SU-DHL-6 (cell line): ENCODE data around the gene TMEM245.

Source experiments
- H2AFZ ChIP-seq: fragments of 200-600 bp; sonication (generic); 2 replicates; pipeline ENCODE4 v1.6.1; 2014; ENCODE audit warnings: low read depth, mild to moderate bottlenecking, moderate library complexity, mixed read lengths, antibody characterized with exemption, low read length; ENCODE audit not compliant: severe bottlenecking
- H3F3A ChIP-seq: fragments of 200-600 bp; shearing (Covaris generic); 2 replicates; pipeline ENCODE4 v1.6.0; 2016; ENCODE audit warnings: antibody characterized with exemption, mild to moderate bottlenecking; ENCODE audit not compliant: insufficient read depth
- H3K27ac ChIP-seq: fragments of 200-600 bp; sonication (generic); 2 replicates; pipeline ENCODE4 v1.5.1; 2016; ENCODE audit warnings: low read depth, mild to moderate bottlenecking, low read length, moderate library complexity, mixed read lengths
- H3K27me3 ChIP-seq: fragments of 200-600 bp; sonication (generic), shearing (Covaris generic); 2 replicates; pipeline ENCODE4 v1.6.0; 2014; ENCODE audit warnings: mild to moderate bottlenecking, low read length
- H3K36me3 ChIP-seq: fragments of 200-600 bp; sonication (generic); 2 replicates; pipeline ENCODE4 v1.6.1; 2014; ENCODE audit warnings: mild to moderate bottlenecking, low read length, mixed read lengths
- H3K4me2 ChIP-seq: fragments of 300-600, 200-600 bp; shearing (Covaris generic), sonication (generic); 2 replicates; pipeline ENCODE4 v1.6.0; 2014; ENCODE audit warnings: low read length, low read depth, mild to moderate bottlenecking; ENCODE audit not compliant: poor library complexity, severe bottlenecking
- H3K4me3 ChIP-seq: fragments of 200-600 bp; sonication (generic); 2 replicates; pipeline ENCODE4 v1.5.1; 2014; ENCODE audit warnings: antibody characterized with exemption, low read length, mild to moderate bottlenecking, mixed read lengths; ENCODE audit not compliant: insufficient read depth, poor library complexity, severe bottlenecking
- H3K79me2 ChIP-seq: fragments of 200-600 bp; sonication (generic); 2 replicates; pipeline ENCODE4 v1.6.1; 2014; ENCODE audit warnings: mild to moderate bottlenecking, low read length, moderate library complexity; ENCODE audit not compliant: insufficient read depth
- H3K9ac ChIP-seq: fragments of 200-600 bp; sonication (generic); 2 replicates; pipeline ENCODE4 v1.7.0; 2014; ENCODE audit warnings: mild to moderate bottlenecking, low read length
- H3K9me2 ChIP-seq: fragments of 200-600 bp; sonication (generic); replicated peaks from 2 replicates; pipeline ENCODE4 v1.6.1; 2014; ENCODE audit warnings: low read length; ENCODE audit not compliant: insufficient read depth
- H3K9me3 ChIP-seq: fragments of 200-600 bp; sonication (generic); 2 replicates; pipeline ENCODE4 v1.6.1; 2014; ENCODE audit warnings: low read length, mixed read lengths; ENCODE audit not compliant: insufficient read depth
- H4K20me1 ChIP-seq: fragments of 200-600 bp; sonication (generic); 2 replicates; pipeline ENCODE4 v1.6.1; 2014; ENCODE audit warnings: low read depth, mild to moderate bottlenecking, antibody characterized with exemption, low read length, moderate library complexity, mixed read lengths
- EZH2phosphoT487 ChIP-seq: fragments of 200-600 bp; sonication (generic), shearing (Covaris generic); conservative IDR thresholded peaks from 2 replicates; pipeline ENCODE4 v1.6.1; 2018; ENCODE audit warnings: mild to moderate bottlenecking, antibody characterized with exemption, low read length, moderate library complexity, mixed read lengths
- TF ChIP-seq, protein P1 (sequence below): fragments of 200-600 bp; sonication (generic); IDR thresholded peaks from one replicate; pipeline ENCODE4 v1.5.1; 2017; ENCODE audit warnings: antibody characterized with exemption, mild to moderate bottlenecking, low read length, moderate library complexity; ENCODE audit not compliant: insufficient read depth, poor library complexity, severe bottlenecking

Gene TMEM245

DNA sequence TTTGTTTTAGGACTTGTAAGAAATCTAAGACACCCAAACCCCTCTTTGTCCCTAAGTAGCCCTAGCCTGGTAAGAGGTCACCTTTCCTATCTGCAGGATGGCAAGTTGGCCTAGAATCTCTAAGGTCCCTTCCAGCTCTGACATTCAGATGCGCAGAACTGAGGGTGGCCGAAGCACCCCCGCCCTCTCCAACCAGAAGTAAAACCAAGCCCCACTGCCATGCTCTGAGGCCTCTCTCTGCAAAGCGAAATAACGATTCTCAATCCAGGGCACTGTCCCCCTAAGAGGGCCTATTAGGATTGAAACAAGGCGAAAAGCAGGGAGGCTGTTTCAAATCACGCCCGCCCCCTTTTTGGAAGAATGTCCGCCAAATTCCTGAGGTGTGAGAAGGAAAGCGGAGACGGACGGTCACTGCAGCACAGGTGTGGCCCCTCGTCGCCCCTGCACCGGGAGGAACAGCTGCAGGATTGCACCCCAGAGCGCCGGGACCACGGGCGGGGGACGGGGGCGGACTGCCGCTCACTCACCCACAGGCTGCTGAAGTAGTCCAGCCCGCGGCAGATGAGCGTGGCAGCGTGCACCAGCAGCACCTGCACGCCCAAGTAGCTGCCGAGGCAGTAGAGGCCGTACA is 824 bp downstream of the TMEM245 start:
- TF ChIP-seq, protein P1, sequence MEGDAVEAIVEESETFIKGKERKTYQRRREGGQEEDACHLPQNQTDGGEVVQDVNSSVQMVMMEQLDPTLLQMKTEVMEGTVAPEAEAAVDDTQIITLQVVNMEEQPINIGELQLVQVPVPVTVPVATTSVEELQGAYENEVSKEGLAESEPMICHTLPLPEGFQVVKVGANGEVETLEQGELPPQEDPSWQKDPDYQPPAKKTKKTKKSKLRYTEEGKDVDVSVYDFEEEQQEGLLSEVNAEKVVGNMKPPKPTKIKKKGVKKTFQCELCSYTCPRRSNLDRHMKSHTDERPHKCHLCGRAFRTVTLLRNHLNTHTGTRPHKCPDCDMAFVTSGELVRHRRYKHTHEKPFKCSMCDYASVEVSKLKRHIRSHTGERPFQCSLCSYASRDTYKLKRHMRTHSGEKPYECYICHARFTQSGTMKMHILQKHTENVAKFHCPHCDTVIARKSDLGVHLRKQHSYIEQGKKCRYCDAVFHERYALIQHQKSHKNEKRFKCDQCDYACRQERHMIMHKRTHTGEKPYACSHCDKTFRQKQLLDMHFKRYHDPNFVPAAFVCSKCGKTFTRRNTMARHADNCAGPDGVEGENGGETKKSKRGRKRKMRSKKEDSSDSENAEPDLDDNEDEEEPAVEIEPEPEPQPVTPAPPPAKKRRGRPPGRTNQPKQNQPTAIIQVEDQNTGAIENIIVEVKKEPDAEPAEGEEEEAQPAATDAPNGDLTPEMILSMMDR = no peak
- no peak for TF ChIP-seq EZH2phosphoT487
- no peaks in the 10 kb centered on the region for H3K9me2 ChIP-seq
- H3K27me3 ChIP-seq = no peaks in the 10 kb centered on the region
- H3K4me3 ChIP-seq = peak overlapping the region; percentile 74
- peak overlapping the region; percentile 73 for H3K27ac ChIP-seq
- H3K4me2 ChIP-seq = peak overlapping the region; percentile 76
- peak overlapping the region; percentile 91 for H3K9ac ChIP-seq
- H3K9me3 ChIP-seq = no peaks in the 10 kb centered on the region
- H2AFZ ChIP-seq = no peak overlapping the region
- peaks cover 58% of the 10 kb centered on the region for H3K79me2 ChIP-seq
- peaks cover 10% of the 10 kb centered on the region; the same call in 1 of the 2 replicates for H4K20me1 ChIP-seq
- no peaks in the 10 kb centered on the region for H3F3A ChIP-seq
- H3K36me3 ChIP-seq = no peaks in the 10 kb centered on the region

DNA sequence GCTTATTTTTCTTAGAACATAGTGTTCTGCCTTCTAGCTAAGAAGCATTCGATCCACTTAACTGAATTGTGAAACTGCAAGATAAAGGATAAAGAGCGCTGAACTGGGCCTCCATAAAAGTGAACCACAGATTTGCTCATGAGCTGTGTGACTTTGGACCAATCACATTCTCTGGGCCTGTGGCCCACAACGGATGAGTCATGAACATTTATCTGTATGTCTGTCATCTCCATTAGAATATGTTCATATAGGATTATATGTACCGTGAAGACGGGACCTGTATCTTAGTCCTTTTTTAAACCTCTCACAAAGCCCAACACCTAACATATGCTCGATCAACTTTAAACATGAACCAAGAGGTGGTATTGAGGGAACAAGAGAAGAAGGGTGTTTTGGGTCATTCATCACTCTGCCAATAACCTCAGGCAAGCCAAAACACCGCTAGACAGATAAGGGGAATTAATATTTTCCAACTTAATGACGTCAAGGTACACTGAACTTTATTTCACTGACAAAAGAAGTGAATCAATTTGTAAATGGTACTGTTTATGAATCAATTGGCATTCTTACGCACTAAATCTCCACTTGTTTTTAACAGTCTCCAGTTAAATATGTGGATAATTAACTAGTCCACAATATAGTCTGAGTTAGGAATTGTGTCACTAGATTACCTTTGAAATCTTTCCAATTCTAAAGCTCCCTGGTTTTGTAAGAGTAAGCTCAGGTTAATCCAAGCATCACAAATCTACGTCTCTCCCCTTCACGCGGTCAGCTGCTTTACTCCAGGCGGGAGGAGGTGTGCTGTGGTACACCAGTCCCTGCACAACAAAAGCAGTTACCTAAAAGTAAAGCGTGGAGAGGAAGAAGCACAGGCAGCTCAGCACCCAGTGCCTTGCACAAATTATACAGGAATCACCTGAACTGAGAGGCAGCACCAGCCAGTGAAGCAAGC is 1.6 kb downstream of the TMEM245 start:
- Histone ChIP-seq H3K9me2 (no peaks in the 10 kb centered on the region), H3K4me2 (peak overlapping the region; percentile 76), H2AFZ (no peak overlapping the region), H3F3A (no peaks in the 10 kb centered on the region), H3K27ac (peak overlapping the region; percentile 73; the same call in 1 of the 2 replicates), H3K27me3 (no peaks in the 10 kb centered on the region), H3K79me2 (peaks cover 66% of the 10 kb centered on the region), H3K9ac (peak overlapping the region; percentile 91), H3K9me3 (no peaks in the 10 kb centered on the region), H4K20me1 (peaks cover 13% of the 10 kb centered on the region; the same call in 1 of the 2 replicates), H3K4me3 (peak overlapping the region; percentile 74), H3K36me3 (no peaks in the 10 kb centered on the region)
- no peak for TF ChIP-seq EZH2phosphoT487
- TF ChIP-seq, protein P1 = no peak

DNA sequence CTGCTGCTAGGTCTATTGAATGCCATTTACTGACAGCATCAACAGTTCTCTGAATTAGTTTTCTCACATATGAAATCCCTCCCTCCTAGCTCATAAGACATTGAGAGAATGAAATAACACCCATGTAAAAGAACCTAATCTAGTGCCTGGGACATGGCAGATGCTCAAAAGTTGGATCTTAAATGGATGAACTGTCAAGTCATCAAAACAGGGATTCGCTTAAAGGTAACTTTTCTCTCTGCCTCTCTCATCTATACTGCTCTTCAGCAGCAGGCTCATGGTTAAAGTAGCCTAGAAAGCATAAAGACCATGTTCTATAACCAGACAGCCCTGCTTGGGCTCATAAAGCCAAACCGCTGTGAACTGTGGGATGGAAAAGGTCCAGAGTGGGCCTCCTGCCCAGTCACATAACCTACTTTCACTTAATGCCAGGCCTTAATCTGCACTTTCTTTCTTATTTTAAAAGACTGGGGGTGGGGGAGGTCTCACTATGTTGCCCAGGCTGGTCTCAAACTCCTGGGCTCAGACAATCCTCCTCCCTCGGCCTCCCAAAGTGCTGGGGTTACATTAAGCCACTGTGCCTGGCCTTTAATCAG is 3.7 kb downstream of the TMEM245 start:
- Histone ChIP-seq H3K4me3 (no peak overlapping the region), H3K36me3 (no peaks in the 10 kb centered on the region), H3K4me2 (peak overlapping the region; percentile 12), H3K27ac (no peak overlapping the region), H3K79me2 (peaks cover 87% of the 10 kb centered on the region), H3K27me3 (no peaks in the 10 kb centered on the region), H4K20me1 (peaks cover 24% of the 10 kb centered on the region), H3K9ac (no peak overlapping the region), H3K9me2 (no peaks in the 10 kb centered on the region), H3K9me3 (no peaks in the 10 kb centered on the region), H3F3A (peaks cover 9% of the 10 kb centered on the region; the same call in 1 of the 2 replicates), H2AFZ (no peak overlapping the region)
- TF ChIP-seq, protein P1 = no peak
- TF ChIP-seq EZH2phosphoT487 = no peak
